SU-DHL-6 (cell line): Measurements from ENCODE around the gene DSEL.

ENCODE experiments used
- EZH2phosphoT487 ChIP-seq: fragments of 200-600 bp; sonication (generic), shearing (Covaris generic); conservative IDR thresholded peaks from 2 replicates; pipeline ENCODE4 v1.6.1; 2018; ENCODE audit warnings: mild to moderate bottlenecking, antibody characterized with exemption, low read length, moderate library complexity, mixed read lengths
- TF ChIP-seq, protein P1 (sequence below): fragments of 200-600 bp; sonication (generic); IDR thresholded peaks from one replicate; pipeline ENCODE4 v1.5.1; 2017; ENCODE audit warnings: antibody characterized with exemption, mild to moderate bottlenecking, low read length, moderate library complexity; ENCODE audit not compliant: insufficient read depth, poor library complexity, severe bottlenecking

DNA sequence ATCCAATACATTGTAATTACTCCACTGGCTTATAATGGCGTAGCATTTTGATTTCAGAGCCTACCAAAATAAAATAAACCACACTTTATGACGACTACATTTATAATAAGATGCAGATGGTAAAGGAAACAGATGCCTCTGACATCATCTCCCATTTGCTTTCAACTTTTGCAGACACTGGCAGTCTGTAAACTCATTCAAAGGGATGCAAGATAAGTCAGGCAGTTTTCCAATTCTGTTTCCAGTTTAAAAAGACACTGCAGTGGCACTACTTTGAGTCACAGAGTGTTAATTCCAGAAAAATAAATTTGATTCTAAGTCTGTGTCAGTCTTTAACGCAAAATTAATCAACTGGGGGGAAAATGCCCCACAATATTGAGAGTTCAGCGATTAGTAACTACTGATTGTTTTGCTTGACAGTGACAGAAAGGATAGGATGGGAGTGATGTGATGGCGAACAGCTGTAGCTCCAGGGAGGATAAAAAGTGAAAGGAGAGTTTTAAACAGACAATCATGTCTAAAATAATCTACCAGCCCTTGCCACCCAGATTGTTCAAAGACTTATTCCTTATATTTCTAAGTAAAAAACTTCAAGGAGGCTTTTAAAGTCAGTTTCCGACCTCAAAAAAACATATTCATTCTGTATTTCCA, 6.7 kb downstream of the DSEL start:
- TF ChIP-seq, protein P1, sequence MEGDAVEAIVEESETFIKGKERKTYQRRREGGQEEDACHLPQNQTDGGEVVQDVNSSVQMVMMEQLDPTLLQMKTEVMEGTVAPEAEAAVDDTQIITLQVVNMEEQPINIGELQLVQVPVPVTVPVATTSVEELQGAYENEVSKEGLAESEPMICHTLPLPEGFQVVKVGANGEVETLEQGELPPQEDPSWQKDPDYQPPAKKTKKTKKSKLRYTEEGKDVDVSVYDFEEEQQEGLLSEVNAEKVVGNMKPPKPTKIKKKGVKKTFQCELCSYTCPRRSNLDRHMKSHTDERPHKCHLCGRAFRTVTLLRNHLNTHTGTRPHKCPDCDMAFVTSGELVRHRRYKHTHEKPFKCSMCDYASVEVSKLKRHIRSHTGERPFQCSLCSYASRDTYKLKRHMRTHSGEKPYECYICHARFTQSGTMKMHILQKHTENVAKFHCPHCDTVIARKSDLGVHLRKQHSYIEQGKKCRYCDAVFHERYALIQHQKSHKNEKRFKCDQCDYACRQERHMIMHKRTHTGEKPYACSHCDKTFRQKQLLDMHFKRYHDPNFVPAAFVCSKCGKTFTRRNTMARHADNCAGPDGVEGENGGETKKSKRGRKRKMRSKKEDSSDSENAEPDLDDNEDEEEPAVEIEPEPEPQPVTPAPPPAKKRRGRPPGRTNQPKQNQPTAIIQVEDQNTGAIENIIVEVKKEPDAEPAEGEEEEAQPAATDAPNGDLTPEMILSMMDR, result no peak
- no peak for TF ChIP-seq EZH2phosphoT487
